ENCODE data around the gene ERCC4.

ERCC4 gene

GRCh38 chr16:13973321-13974023 lies 53.5 kb downstream of the ERCC4 start:
- no peak for TF ChIP-seq POLR2A (IDR thresholded peaks at IDR 0.05; ENCODE audit: low read depth, low read length)
- DNase-seq (ENCODE audit: insufficient read length, low spot score): no peak
- no peak for FAIRE-seq

GRCh38 chr16:13977177-13977576 lies 57.2 kb downstream of the ERCC4 start:
- FAIRE-seq (no peak), DNase-seq (ENCODE audit: insufficient read length, low spot score) (no peak)
- TF ChIP-seq POLR2A (IDR thresholded peaks at IDR 0.05; ENCODE audit: low read depth, low read length): no peak

GRCh38 chr16:13982451-13982850 lies 62.5 kb downstream of the ERCC4 start:
- no peak for FAIRE-seq
- no peak for TF ChIP-seq POLR2A (IDR thresholded peaks at IDR 0.05; ENCODE audit: low read depth, low read length)
- no peak for DNase-seq (ENCODE audit: insufficient read length, low spot score)

GRCh38 chr16:13983625-13984024 lies 63.7 kb downstream of the ERCC4 start:
- no peak for TF ChIP-seq POLR2A (IDR thresholded peaks at IDR 0.05; ENCODE audit: low read depth, low read length)
- no peak for DNase-seq (ENCODE audit: insufficient read length, low spot score)
- FAIRE-seq: no peak

GRCh38 chr16:13984794-13985193 lies 64.8 kb downstream of the ERCC4 start:
- DNase-seq (ENCODE audit: insufficient read length, low spot score) (no peak), FAIRE-seq (no peak)
- no peak for TF ChIP-seq POLR2A (IDR thresholded peaks at IDR 0.05; ENCODE audit: low read depth, low read length)

- FAIRE-seq (no peak), DNase-seq (ENCODE audit: insufficient read length, low spot score) (no peak)
- no peak for TF ChIP-seq POLR2A (IDR thresholded peaks at IDR 0.05; ENCODE audit: low read depth, low read length)
These were observed 68.1 kb downstream of the ERCC4 start for GRCh38 chr16:13988038-13988437.

- FAIRE-seq (no peak), DNase-seq (ENCODE audit: insufficient read length, low spot score) (no peak)
- no peak for TF ChIP-seq POLR2A (IDR thresholded peaks at IDR 0.05; ENCODE audit: low read depth, low read length)
These were observed 72.4 kb downstream of the ERCC4 start for GRCh38 chr16:13992322-13992721.

- no peak for TF ChIP-seq POLR2A (IDR thresholded peaks at IDR 0.05; ENCODE audit: low read depth, low read length)
- no peak for DNase-seq (ENCODE audit: insufficient read length, low spot score)
- no peak for FAIRE-seq
These were observed 73.0 kb downstream of the ERCC4 start for GRCh38 chr16:13992976-13993375.

GRCh38 chr16:13994239-13995106 lies 74.5 kb downstream of the ERCC4 start:
- no peak for TF ChIP-seq POLR2A (IDR thresholded peaks at IDR 0.05; ENCODE audit: low read depth, low read length)
- no peak for FAIRE-seq
- no peak for DNase-seq (ENCODE audit: insufficient read length, low spot score)

- FAIRE-seq: no peak
- DNase-seq (ENCODE audit: insufficient read length, low spot score): no peak
- no peak for TF ChIP-seq POLR2A (IDR thresholded peaks at IDR 0.05; ENCODE audit: low read depth, low read length)
These were observed 75.2 kb downstream of the ERCC4 start for GRCh38 chr16:13995194-13995593.

GRCh38 chr16:13996778-13997288 lies 76.9 kb downstream of the ERCC4 start:
- DNase-seq (ENCODE audit: insufficient read length, low spot score) (no peak), FAIRE-seq (no peak)
- no peak for TF ChIP-seq POLR2A (IDR thresholded peaks at IDR 0.05; ENCODE audit: low read depth, low read length)

GRCh38 chr16:13997526-13997925 lies 77.6 kb downstream of the ERCC4 start:
- DNase-seq (ENCODE audit: insufficient read length, low spot score) (no peak), FAIRE-seq (no peak)
- no peak for TF ChIP-seq POLR2A (IDR thresholded peaks at IDR 0.05; ENCODE audit: low read depth, low read length)

GRCh38 chr16:13997933-13998332 lies 78.0 kb downstream of the ERCC4 start:
- no peak for TF ChIP-seq POLR2A (IDR thresholded peaks at IDR 0.05; ENCODE audit: low read depth, low read length)
- no peak for DNase-seq (ENCODE audit: insufficient read length, low spot score)
- FAIRE-seq: no peak

GRCh38 chr16:13999071-13999894 lies 79.3 kb downstream of the ERCC4 start:
- no peak for FAIRE-seq
- TF ChIP-seq POLR2A (IDR thresholded peaks at IDR 0.05; ENCODE audit: low read depth, low read length): no peak
- DNase-seq (ENCODE audit: insufficient read length, low spot score): no peak

Measured in H54 (cell line).